Type B pancreatic cell (in vitro differentiated cells): ENCODE measurements around the gene CCT6A. TPM values are rescaled to one million over a fixed set of nuclear protein-coding genes. Genes with fewer than 3 reads are reported as not detected.
"Not testable (repeated sequence)": the region's sequence is repeated elsewhere in the genome, so short reads cannot be mapped to it uniquely, and the experiment has no call there.

Experiments
- DNase-seq: peaks from one replicate; pipeline ENCODE4 v3.0.0; 2021; ENCODE audit warnings: mixed read lengths; ENCODE audit not compliant: unreplicated experiment; ENCODE audit errors: extremely low spot score
- H3K27ac Mint-ChIP-seq: 2 replicates; pipeline ENCODE4 v1.8.0; 2021; ENCODE audit warnings: mild to moderate bottlenecking, mixed read lengths
- H3K27me3 Mint-ChIP-seq: 2 replicates; pipeline ENCODE4 v1.8.0; 2021; ENCODE audit warnings: mixed read lengths
- H3K36me3 Mint-ChIP-seq: 2 replicates; pipeline ENCODE4 v1.8.0; 2021; ENCODE audit warnings: mixed read lengths
- H3K4me1 Mint-ChIP-seq: one replicate; pipeline ENCODE4 v1.8.0; 2021; ENCODE audit warnings: mixed read lengths; ENCODE audit not compliant: unreplicated experiment
- H3K4me3 Mint-ChIP-seq: 2 replicates; pipeline ENCODE4 v1.8.0; 2021; ENCODE audit warnings: mild to moderate bottlenecking, mixed read lengths
- H3K9me3 Mint-ChIP-seq: 2 replicates; pipeline ENCODE4 v1.8.0; 2021; ENCODE audit warnings: mixed read lengths
- CTCF ChIP-seq: fragments of 200-600 bp; sonication (generic); conservative IDR thresholded peaks from 2 replicates; pipeline ENCODE4 v1.5.0; 2021; ENCODE audit warnings: antibody characterized with exemption, mild to moderate bottlenecking
- total RNA-seq: library from RNA; stranded (reverse); gene quantifications from 2 replicates; pipeline ENCODE4 v1.2.1, GENCODE V29; 2021; ENCODE audit warnings: low replicate concordance

Gene CCT6A
- total RNA-seq, 1 donor from 2014 or later: 151 TPM

- H3K36me3 Mint-ChIP-seq: peaks cover 5% of the 10 kb centered on the region
- H3K4me1 Mint-ChIP-seq: no peaks in the 10 kb centered on the region
- no peak for TF ChIP-seq CTCF
- no peaks in the 10 kb centered on the region for H3K27me3 Mint-ChIP-seq
- no peaks in the 10 kb centered on the region for H3K9me3 Mint-ChIP-seq
- no peak for DNase-seq
- H3K27ac Mint-ChIP-seq: no peak overlapping the region
- no peak overlapping the region for H3K4me3 Mint-ChIP-seq
Observed at GRCh38 chr7:56019501-56019900, 32.1 kb upstream of the CCT6A start.

GRCh38 chr7:56023500-56023899 is 28.1 kb upstream of the CCT6A start:
- DNase-seq: no peak
- H3K27me3 Mint-ChIP-seq: no peaks in the 10 kb centered on the region
- no peak overlapping the region for H3K4me3 Mint-ChIP-seq
- H3K9me3 Mint-ChIP-seq: no peaks in the 10 kb centered on the region
- H3K4me1 Mint-ChIP-seq: no peaks in the 10 kb centered on the region
- no peak overlapping the region for H3K27ac Mint-ChIP-seq
- peaks cover 17% of the 10 kb centered on the region for H3K36me3 Mint-ChIP-seq
- no peak for TF ChIP-seq CTCF

GRCh38 chr7:56026538-56026937 is 25.0 kb upstream of the CCT6A start:
- H3K36me3 Mint-ChIP-seq: peaks cover 23% of the 10 kb centered on the region
- H3K4me3 Mint-ChIP-seq: peak overlapping the region; percentile 51
- no peaks in the 10 kb centered on the region for H3K4me1 Mint-ChIP-seq
- no peak for TF ChIP-seq CTCF
- no peaks in the 10 kb centered on the region for H3K9me3 Mint-ChIP-seq
- no peaks in the 10 kb centered on the region for H3K27me3 Mint-ChIP-seq
- peak overlapping the region; percentile 55 for H3K27ac Mint-ChIP-seq
- no peak for DNase-seq

GRCh38 chr7:56028942-56029630 is 22.5 kb upstream of the CCT6A start:
- Mint-ChIP-seq H3K27ac (no peak overlapping the region), H3K36me3 (peaks cover 20% of the 10 kb centered on the region), H3K27me3 (no peaks in the 10 kb centered on the region), H3K9me3 (no peaks in the 10 kb centered on the region), H3K4me1 (no peaks in the 10 kb centered on the region), H3K4me3 (no peak overlapping the region)
- DNase-seq: no peak
- TF ChIP-seq CTCF: no peak

GRCh38 chr7:56030340-56030739 is 21.2 kb upstream of the CCT6A start:
- no peak for DNase-seq
- no peaks in the 10 kb centered on the region for H3K9me3 Mint-ChIP-seq
- H3K4me1 Mint-ChIP-seq: no peaks in the 10 kb centered on the region
- no peaks in the 10 kb centered on the region for H3K27me3 Mint-ChIP-seq
- no peak for TF ChIP-seq CTCF
- peaks cover 16% of the 10 kb centered on the region for H3K36me3 Mint-ChIP-seq
- H3K27ac Mint-ChIP-seq: no peak overlapping the region
- H3K4me3 Mint-ChIP-seq: no peak overlapping the region

- H3K9me3 Mint-ChIP-seq, H3K4me1 Mint-ChIP-seq, DNase-seq, H3K27me3 Mint-ChIP-seq, H3K27ac Mint-ChIP-seq: not testable (repeated sequence)
- peaks cover 11% of the 10 kb centered on the region for H3K36me3 Mint-ChIP-seq
- H3K4me3 Mint-ChIP-seq: peak overlapping the region; percentile 18
Observed at GRCh38 chr7:56031556-56031955, 20.0 kb upstream of the CCT6A start.

GRCh38 chr7:56032578-56032977 is 19.0 kb upstream of the CCT6A start:
- not testable (repeated sequence) for H3K4me3 Mint-ChIP-seq, H3K27me3 Mint-ChIP-seq, H3K9me3 Mint-ChIP-seq, H3K27ac Mint-ChIP-seq, H3K36me3 Mint-ChIP-seq, H3K4me1 Mint-ChIP-seq, DNase-seq
